ENCODE data around the gene OR6X1.

Gene OR6X1

GRCh38 chr11:123773026-123773425, 18.7 kb upstream of the OR6X1 start:
- Histone ChIP-seq H3K27me3 (ENCODE audit: insufficient read depth, poor library complexity, severe bottlenecking) (no peaks in the 10 kb centered on the region), H3K9me3 (ENCODE audit: severe bottlenecking) (no peaks in the 10 kb centered on the region), H3K4me3 (ENCODE audit: severe bottlenecking) (no peak overlapping the region), H3K27ac (ENCODE audit: poor library complexity, severe bottlenecking) (no peak overlapping the region), H3K4me1 (ENCODE audit: insufficient read depth, poor library complexity, severe bottlenecking) (no peaks in the 10 kb centered on the region), H3K36me3 (ENCODE audit: low read depth) (no peaks in the 10 kb centered on the region)
- ATAC-seq (ENCODE audit: low read depth) (no peak), DNase-seq (ENCODE audit: low spot score) (no peak)
- TF ChIP-seq CTCF (IDR thresholded peaks at IDR 0.05; ENCODE audit: poor library complexity, severe bottlenecking), result no peak

GRCh38 chr11:123771664-123772063, 17.3 kb upstream of the OR6X1 start:
- Histone ChIP-seq H3K36me3 (ENCODE audit: low read depth) (no peaks in the 10 kb centered on the region), H3K27ac (ENCODE audit: poor library complexity, severe bottlenecking) (no peak overlapping the region), H3K9me3 (ENCODE audit: severe bottlenecking) (no peaks in the 10 kb centered on the region), H3K4me1 (ENCODE audit: insufficient read depth, poor library complexity, severe bottlenecking) (no peaks in the 10 kb centered on the region), H3K4me3 (ENCODE audit: severe bottlenecking) (no peak overlapping the region), H3K27me3 (ENCODE audit: insufficient read depth, poor library complexity, severe bottlenecking) (no peaks in the 10 kb centered on the region)
- no peak for ATAC-seq (ENCODE audit: low read depth)
- DNase-seq (ENCODE audit: low spot score), result no peak
- TF ChIP-seq CTCF (IDR thresholded peaks at IDR 0.05; ENCODE audit: poor library complexity, severe bottlenecking), result no peak

GRCh38 chr11:123770712-123771111, 16.4 kb upstream of the OR6X1 start:
- Histone ChIP-seq H3K27me3 (ENCODE audit: insufficient read depth, poor library complexity, severe bottlenecking) (no peaks in the 10 kb centered on the region), H3K9me3 (ENCODE audit: severe bottlenecking) (no peaks in the 10 kb centered on the region), H3K27ac (ENCODE audit: poor library complexity, severe bottlenecking) (no peak overlapping the region), H3K4me3 (ENCODE audit: severe bottlenecking) (no peak overlapping the region), H3K36me3 (ENCODE audit: low read depth) (no peaks in the 10 kb centered on the region), H3K4me1 (ENCODE audit: insufficient read depth, poor library complexity, severe bottlenecking) (no peaks in the 10 kb centered on the region)
- ATAC-seq (ENCODE audit: low read depth) (no peak), DNase-seq (ENCODE audit: low spot score) (no peak)
- no peak for TF ChIP-seq CTCF (IDR thresholded peaks at IDR 0.05; ENCODE audit: poor library complexity, severe bottlenecking)

- no peaks in the 10 kb centered on the region for H3K9me3 ChIP-seq (ENCODE audit: severe bottlenecking)
- H3K4me1 ChIP-seq (ENCODE audit: insufficient read depth, poor library complexity, severe bottlenecking), result no peaks in the 10 kb centered on the region
- H3K27me3 ChIP-seq (ENCODE audit: insufficient read depth, poor library complexity, severe bottlenecking), result no peaks in the 10 kb centered on the region
- DNase-seq (ENCODE audit: low spot score) (no peak), ATAC-seq (ENCODE audit: low read depth) (no peak)
- H3K27ac ChIP-seq (ENCODE audit: poor library complexity, severe bottlenecking), result no peak overlapping the region
- no peak for TF ChIP-seq CTCF (IDR thresholded peaks at IDR 0.05; ENCODE audit: poor library complexity, severe bottlenecking)
- no peaks in the 10 kb centered on the region for H3K36me3 ChIP-seq (ENCODE audit: low read depth)
- H3K4me3 ChIP-seq (ENCODE audit: severe bottlenecking), result no peak overlapping the region
These were observed 11.3 kb upstream of the OR6X1 start for GRCh38 chr11:123765601-123766000.

GRCh38 chr11:123762422-123762821, 8.1 kb upstream of the OR6X1 start:
- H3K27ac ChIP-seq (ENCODE audit: poor library complexity, severe bottlenecking), result no peak overlapping the region
- H3K27me3 ChIP-seq (ENCODE audit: insufficient read depth, poor library complexity, severe bottlenecking), result no peaks in the 10 kb centered on the region
- ATAC-seq (ENCODE audit: low read depth) (no peak), DNase-seq (ENCODE audit: low spot score) (no peak)
- no peak for TF ChIP-seq CTCF (IDR thresholded peaks at IDR 0.05; ENCODE audit: poor library complexity, severe bottlenecking)
- no peaks in the 10 kb centered on the region for H3K9me3 ChIP-seq (ENCODE audit: severe bottlenecking)
- no peaks in the 10 kb centered on the region for H3K36me3 ChIP-seq (ENCODE audit: low read depth)
- no peak overlapping the region for H3K4me3 ChIP-seq (ENCODE audit: severe bottlenecking)
- H3K4me1 ChIP-seq (ENCODE audit: insufficient read depth, poor library complexity, severe bottlenecking), result no peaks in the 10 kb centered on the region

Data from RWPE2 (cell line).